Astrocyte (in vitro differentiated cells and primary cell): ENCODE data around the gene DZIP1. TPM values are rescaled to one million over a fixed set of nuclear protein-coding genes. Genes with fewer than 3 reads are reported as not detected.

Experiments
- DNase-seq: peaks from one replicate; pipeline ENCODE4 v3.0.0-alpha.2; 2010; ENCODE audit warnings: low read depth
- FAIRE-seq: peaks from 2 replicates; lab custom pipeline; 2011; peaks lifted over from hg19 to GRCh38; lab: Jason Lieb, UNC
- H2AFZ ChIP-seq: 2 replicates; pipeline ENCODE4 v1.6.0; 2012; ENCODE audit warnings: low read depth, low read length, inconsistent platforms
- H3K27ac ChIP-seq: 2 replicates; pipeline ENCODE4 v1.5.1; 2011; ENCODE audit warnings: low read depth, low read length, inconsistent platforms
- H3K27me3 ChIP-seq: 2 replicates; pipeline ENCODE4 v1.6.0; 2011; ENCODE audit warnings: low read length, inconsistent platforms; ENCODE audit not compliant: insufficient read depth
- H3K36me3 ChIP-seq: 2 replicates; pipeline ENCODE4 v1.5.1; 2011; ENCODE audit warnings: low read length, inconsistent platforms; ENCODE audit not compliant: insufficient read depth
- H3K4me1 ChIP-seq: 2 replicates; pipeline ENCODE4 v1.5.1; 2011; ENCODE audit warnings: low read length, inconsistent platforms; ENCODE audit not compliant: insufficient read depth
- H3K4me2 ChIP-seq: 2 replicates; pipeline ENCODE4 v1.6.0; 2012; ENCODE audit warnings: low read length, inconsistent platforms
- H3K4me3 ChIP-seq: 2 replicates; pipeline ENCODE4 v1.5.1; 2011; ENCODE audit warnings: low read depth, mild to moderate bottlenecking, low read length, inconsistent platforms; ENCODE audit not compliant: insufficient read depth
- H3K79me2 ChIP-seq: 2 replicates; pipeline ENCODE4 v1.6.0; 2012; ENCODE audit warnings: mild to moderate bottlenecking, low read length, inconsistent platforms; ENCODE audit not compliant: insufficient read depth
- H3K9ac ChIP-seq: 2 replicates; pipeline ENCODE4 v1.6.0; 2012; ENCODE audit warnings: mild to moderate bottlenecking, low read length, inconsistent platforms
- H3K9me3 ChIP-seq: 2 replicates; pipeline ENCODE4 v1.5.1; 2012; ENCODE audit warnings: low read depth, mild to moderate bottlenecking, low read length, inconsistent platforms; ENCODE audit not compliant: insufficient read depth
- H4K20me1 ChIP-seq: 2 replicates; pipeline ENCODE4 v1.6.0; 2012; ENCODE audit warnings: low read length, inconsistent platforms; ENCODE audit not compliant: insufficient read depth
- H3K27ac Mint-ChIP-seq: one replicate; pipeline ENCODE4 v1.8.0; 2021; ENCODE audit warnings: mild to moderate bottlenecking, mixed read lengths; ENCODE audit not compliant: unreplicated experiment
- H3K27me3 Mint-ChIP-seq: one replicate; pipeline ENCODE4 v1.8.0; 2021; ENCODE audit warnings: low read depth, mixed read lengths; ENCODE audit not compliant: unreplicated experiment
- H3K36me3 Mint-ChIP-seq: one replicate; pipeline ENCODE4 v1.8.0; 2021; ENCODE audit warnings: low read depth, mixed read lengths; ENCODE audit not compliant: unreplicated experiment
- H3K4me1 Mint-ChIP-seq: one replicate; pipeline ENCODE4 v1.8.0; 2021; ENCODE audit warnings: low read depth, mixed read lengths; ENCODE audit not compliant: unreplicated experiment
- H3K4me3 Mint-ChIP-seq: one replicate; pipeline ENCODE4 v1.8.0; 2021; ENCODE audit warnings: mild to moderate bottlenecking, moderate library complexity, mixed read lengths; ENCODE audit not compliant: unreplicated experiment
- H3K9me3 Mint-ChIP-seq: one replicate; pipeline ENCODE4 v1.8.0; 2021; ENCODE audit warnings: mild to moderate bottlenecking, mixed read lengths; ENCODE audit not compliant: unreplicated experiment
- EZH2 ChIP-seq: IDR thresholded peaks from 2 replicates; pipeline ENCODE4 v1.6.1; 2012; ENCODE audit warnings: mild to moderate bottlenecking, low read length, inconsistent platforms; ENCODE audit not compliant: insufficient read depth
- total RNA-seq: library from RNA; stranded (reverse); gene quantifications from 2 replicates; pipeline ENCODE4 v1.2.1, GENCODE V29; 2021
- TF ChIP-seq, protein P1 (sequence below): IDR thresholded peaks from 2 replicates; pipeline ENCODE4 v1.5.1; 2011; ENCODE audit warnings: low read depth, mild to moderate bottlenecking, inconsistent platforms, low read length, moderate library complexity; ENCODE audit not compliant: insufficient read depth

Gene DZIP1
- total RNA-seq, 1 donor from 2014 or later: 52.4 TPM

DNA sequence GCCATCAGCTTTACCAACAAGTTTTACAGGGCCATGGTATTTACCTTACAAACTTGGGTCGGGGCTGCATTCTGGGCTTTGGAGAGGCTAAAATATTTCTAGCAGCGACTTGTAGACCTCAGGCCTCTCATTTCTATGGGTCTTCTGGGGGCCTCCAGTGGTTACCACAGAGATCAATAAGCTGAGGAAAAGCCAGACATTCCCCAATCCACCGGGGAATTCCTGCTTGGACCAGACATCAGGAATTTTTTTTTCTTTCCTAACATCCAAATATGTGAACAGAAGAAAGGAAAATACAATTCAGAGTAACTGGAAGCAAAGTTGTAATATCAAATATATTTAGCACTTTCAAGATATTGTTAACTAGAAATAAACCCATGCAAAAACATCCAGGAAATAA, 1.5 kb downstream of the DZIP1 start:
- Histone ChIP-seq H3K27ac (no peak overlapping the region), H3K4me3 (peak overlapping the region; percentile 64), H2AFZ (no peak overlapping the region), H3K9ac (peak overlapping the region; percentile 73), H3K4me2 (peak overlapping the region; percentile 92), H3K36me3 (peaks cover 13% of the 10 kb centered on the region), H3K4me1 (peaks cover 4% of the 10 kb centered on the region), H3K27me3 (no peaks in the 10 kb centered on the region), H4K20me1 (peaks cover 14% of the 10 kb centered on the region), H3K9me3 (no peaks in the 10 kb centered on the region), H3K79me2 (peaks cover 40% of the 10 kb centered on the region)
- DNase-seq (no peak), FAIRE-seq (no peak)
- Mint-ChIP-seq H3K4me3 (peak overlapping the region; percentile 93), H3K27me3 (no peaks in the 10 kb centered on the region), H3K27ac (peak overlapping the region; percentile 47), H3K36me3 (peaks cover 7% of the 10 kb centered on the region), H3K4me1 (peaks cover 4% of the 10 kb centered on the region), H3K9me3 (peaks cover 2% of the 10 kb centered on the region)
- TF ChIP-seq, protein P1, sequence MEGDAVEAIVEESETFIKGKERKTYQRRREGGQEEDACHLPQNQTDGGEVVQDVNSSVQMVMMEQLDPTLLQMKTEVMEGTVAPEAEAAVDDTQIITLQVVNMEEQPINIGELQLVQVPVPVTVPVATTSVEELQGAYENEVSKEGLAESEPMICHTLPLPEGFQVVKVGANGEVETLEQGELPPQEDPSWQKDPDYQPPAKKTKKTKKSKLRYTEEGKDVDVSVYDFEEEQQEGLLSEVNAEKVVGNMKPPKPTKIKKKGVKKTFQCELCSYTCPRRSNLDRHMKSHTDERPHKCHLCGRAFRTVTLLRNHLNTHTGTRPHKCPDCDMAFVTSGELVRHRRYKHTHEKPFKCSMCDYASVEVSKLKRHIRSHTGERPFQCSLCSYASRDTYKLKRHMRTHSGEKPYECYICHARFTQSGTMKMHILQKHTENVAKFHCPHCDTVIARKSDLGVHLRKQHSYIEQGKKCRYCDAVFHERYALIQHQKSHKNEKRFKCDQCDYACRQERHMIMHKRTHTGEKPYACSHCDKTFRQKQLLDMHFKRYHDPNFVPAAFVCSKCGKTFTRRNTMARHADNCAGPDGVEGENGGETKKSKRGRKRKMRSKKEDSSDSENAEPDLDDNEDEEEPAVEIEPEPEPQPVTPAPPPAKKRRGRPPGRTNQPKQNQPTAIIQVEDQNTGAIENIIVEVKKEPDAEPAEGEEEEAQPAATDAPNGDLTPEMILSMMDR: no peak
- no peak for TF ChIP-seq EZH2

DNA sequence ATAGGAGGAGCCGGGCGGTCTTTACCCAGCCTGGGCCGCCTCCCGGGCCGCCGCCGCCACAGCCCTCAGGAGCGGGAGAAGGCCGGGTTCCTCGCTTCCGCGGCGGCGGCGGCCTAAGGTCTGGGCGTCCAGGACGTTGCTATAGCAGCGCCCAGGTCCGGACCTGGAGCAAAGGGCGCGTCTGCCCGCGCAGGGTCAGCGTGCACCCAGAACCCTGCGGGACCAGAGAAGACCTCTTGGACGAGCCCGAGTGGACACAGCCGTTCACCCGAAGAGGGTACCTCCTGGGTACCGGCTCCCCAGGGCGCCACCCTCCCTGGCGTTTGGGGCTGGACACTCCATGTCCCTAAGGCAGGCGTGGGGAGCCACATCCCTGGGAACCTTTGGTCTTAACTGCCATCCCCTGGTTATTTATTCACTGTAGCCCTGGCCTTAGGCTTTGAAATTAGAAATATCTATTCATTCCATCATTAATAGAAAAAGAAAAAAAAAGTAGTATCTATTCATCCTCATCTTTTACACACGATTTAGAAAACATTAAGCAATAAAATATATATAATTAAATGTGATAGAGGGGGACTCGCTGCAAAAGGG, 2.4 kb downstream of the DZIP1 start:
- Histone ChIP-seq H3K9me3 (no peaks in the 10 kb centered on the region), H4K20me1 (peaks cover 14% of the 10 kb centered on the region), H3K27me3 (no peaks in the 10 kb centered on the region), H2AFZ (peak overlapping the region; percentile 60), H3K4me1 (peaks cover 4% of the 10 kb centered on the region), H3K79me2 (peaks cover 40% of the 10 kb centered on the region), H3K9ac (peak overlapping the region; percentile 77), H3K4me3 (peak overlapping the region; percentile 64), H3K27ac (peak overlapping the region; percentile 20), H3K36me3 (peaks cover 13% of the 10 kb centered on the region), H3K4me2 (peak overlapping the region; percentile 92)
- Mint-ChIP-seq H3K27ac (no peak overlapping the region), H3K4me3 (peak overlapping the region; percentile 93), H3K4me1 (peaks cover 3% of the 10 kb centered on the region), H3K27me3 (no peaks in the 10 kb centered on the region), H3K36me3 (peaks cover 8% of the 10 kb centered on the region), H3K9me3 (peaks cover 2% of the 10 kb centered on the region)
- DNase-seq: peak; percentile 47
- no peak for FAIRE-seq
- TF ChIP-seq, protein P1: no peak
- no peak for TF ChIP-seq EZH2
